ENCODE measurements around the gene DOK3.

The DOK3 gene

GRCh38 chr5:177509381-177509951 lies at the start of gene DOK3:
TSS of gene DOK3 (minus strand) at chr5:177509826. CDS start at chr5:177509540, 286 bp downstream.
- no peak for DNase-seq (ENCODE audit: low spot score)
- FAIRE-seq, result no peak

- FAIRE-seq, result no peak
- DNase-seq (ENCODE audit: low spot score), result no peak
These were observed 48.2 kb upstream of the DOK3 start for GRCh38 chr5:177557796-177558195.

GRCh38 chr5:177557041-177557647 lies 47.5 kb upstream of the DOK3 start:
- no peak for FAIRE-seq

GRCh38 chr5:177555665-177556064 lies 46.0 kb upstream of the DOK3 start:
- FAIRE-seq, result no peak
- no peak for DNase-seq (ENCODE audit: low spot score)

More at GRCh38 chr5:177557041-177557647, 47.5 kb upstream of the DOK3 start:
- DNase-seq (ENCODE audit: low spot score), result no peak

- no peak for DNase-seq (ENCODE audit: low spot score)
- no peak for FAIRE-seq
These were observed 45.6 kb upstream of the DOK3 start for GRCh38 chr5:177555228-177555627.

GRCh38 chr5:177554474-177555111 lies 45.0 kb upstream of the DOK3 start, which contains the start of gene FAM193B:
TSS of gene FAM193B (minus strand) at chr5:177554563. CDS start at chr5:177554458, 105 bp downstream.
- no peak for FAIRE-seq
- DNase-seq (ENCODE audit: low spot score), result peak; percentile 97

- peak; percentile 65 for DNase-seq (ENCODE audit: low spot score)
- FAIRE-seq, result no peak
These were observed 44.2 kb upstream of the DOK3 start for GRCh38 chr5:177553671-177554429.

GRCh38 chr5:177552839-177553455 lies 43.3 kb upstream of the DOK3 start:
- FAIRE-seq, result no peak
- peak; percentile 32 for DNase-seq (ENCODE audit: low spot score)

GRCh38 chr5:177550122-177550521 lies 40.5 kb upstream of the DOK3 start:
- DNase-seq (ENCODE audit: low spot score), result no peak
- FAIRE-seq, result no peak

GRCh38 chr5:177548495-177548894 lies 38.9 kb upstream of the DOK3 start:
- no peak for FAIRE-seq

GRCh38 chr5:177547736-177548135 lies 38.1 kb upstream of the DOK3 start:
- FAIRE-seq (no peak), DNase-seq (ENCODE audit: low spot score) (no peak)

More at GRCh38 chr5:177548495-177548894, 38.9 kb upstream of the DOK3 start:
- no peak for DNase-seq (ENCODE audit: low spot score)

- FAIRE-seq (no peak), DNase-seq (ENCODE audit: low spot score) (no peak)
These were observed 36.7 kb upstream of the DOK3 start for GRCh38 chr5:177546258-177546741.

GRCh38 chr5:177545487-177546257 lies 36.0 kb upstream of the DOK3 start:
- DNase-seq (ENCODE audit: low spot score), result no peak
- FAIRE-seq, result no peak

- DNase-seq (ENCODE audit: low spot score), result no peak
- FAIRE-seq, result no peak
These were observed 33.3 kb upstream of the DOK3 start for GRCh38 chr5:177542816-177543465.

- DNase-seq (ENCODE audit: low spot score), result no peak
- no peak for FAIRE-seq
These were observed 30.8 kb upstream of the DOK3 start for GRCh38 chr5:177540438-177540837.

- DNase-seq (ENCODE audit: low spot score) (no peak), FAIRE-seq (no peak)
These were observed 29.8 kb upstream of the DOK3 start for GRCh38 chr5:177539411-177539810.

- no peak for FAIRE-seq
- no peak for DNase-seq (ENCODE audit: low spot score)
These were observed 29.2 kb upstream of the DOK3 start for GRCh38 chr5:177538876-177539275.

GRCh38 chr5:177537389-177538361 lies 28.0 kb upstream of the DOK3 start:
- DNase-seq (ENCODE audit: low spot score) (peak; percentile 43), FAIRE-seq (no peak)

- DNase-seq (ENCODE audit: low spot score), result no peak
- no peak for FAIRE-seq
These were observed 26.8 kb upstream of the DOK3 start for GRCh38 chr5:177536386-177536785.

Measured in urothelium cell line (cell line).